ENCODE results near the gene KDM4E.

The KDM4E gene

GRCh38 chr11:95050595-95051202 lies 25.6 kb downstream of the KDM4E start:
- no peak for DNase-seq (ENCODE audit: low read depth)

GRCh38 chr11:95054356-95054755 lies 29.3 kb downstream of the KDM4E start:
- DNase-seq (ENCODE audit: low read depth), result no peak

- no peak for DNase-seq (ENCODE audit: low read depth)
Observed at GRCh38 chr11:95055283-95055897, 30.3 kb downstream of the KDM4E start.

- DNase-seq (ENCODE audit: low read depth), result no peak
Observed at GRCh38 chr11:95057959-95058358, 32.9 kb downstream of the KDM4E start.

GRCh38 chr11:95058621-95059020 lies 33.6 kb downstream of the KDM4E start:
- no peak for DNase-seq (ENCODE audit: low read depth)

- DNase-seq (ENCODE audit: low read depth), result no peak
Observed at GRCh38 chr11:95059046-95059445, 34.0 kb downstream of the KDM4E start.

GRCh38 chr11:95065336-95065735 lies 40.3 kb downstream of the KDM4E start:
- no peak for DNase-seq (ENCODE audit: low read depth)

- no peak for DNase-seq (ENCODE audit: low read depth)
Observed at GRCh38 chr11:95066716-95067038, 41.6 kb downstream of the KDM4E start, which contains the start of gene SRSF8. Gene SRSF8, plus strand, starts transcription at chr11:95066919. Its CDS starts 308 bp downstream, at chr11:95067227.

GRCh38 chr11:95067039-95067840 lies 42.2 kb downstream of the KDM4E start:
- peak; percentile 53 for DNase-seq (ENCODE audit: low read depth)

- no peak for DNase-seq (ENCODE audit: low read depth)
Observed at GRCh38 chr11:95067841-95068219, 42.8 kb downstream of the KDM4E start.

GRCh38 chr11:95068549-95068948 lies 43.5 kb downstream of the KDM4E start:
- peak; percentile 66 for DNase-seq (ENCODE audit: low read depth)

- DNase-seq (ENCODE audit: low read depth), result no peak
Observed at GRCh38 chr11:95070471-95070870, 45.4 kb downstream of the KDM4E start.

GRCh38 chr11:95072948-95073347 lies 47.9 kb downstream of the KDM4E start:
- DNase-seq (ENCODE audit: low read depth), result no peak

- no peak for DNase-seq (ENCODE audit: low read depth)
Observed at GRCh38 chr11:95074792-95075563, 49.9 kb downstream of the KDM4E start.

- no peak for DNase-seq (ENCODE audit: low read depth)
Observed at GRCh38 chr11:95076416-95076815, 51.4 kb downstream of the KDM4E start.

- DNase-seq (ENCODE audit: low read depth), result no peak
Observed at GRCh38 chr11:95076981-95077380, 51.9 kb downstream of the KDM4E start.
